A673 (cell line): ENCODE results near the gene UBXN10.

Experiments
- CTCF ChIP-seq: fragments of 300-800, 200-600 bp; sonication (generic); conservative IDR thresholded peaks from 2 replicates; pipeline ENCODE4 v1.5.1; 2017; ENCODE audit warnings: low read depth, mild to moderate bottlenecking, antibody characterized with exemption, low read length, moderate library complexity, mixed read lengths
- EZH2 ChIP-seq: fragments of 200-600 bp; sonication (generic); IDR thresholded peaks from 2 replicates; pipeline ENCODE4 v1.6.1; 2017; ENCODE audit warnings: borderline replicate concordance, low read depth, mild to moderate bottlenecking, mixed read lengths, antibody characterized with exemption, low read length; ENCODE audit not compliant: poor library complexity, severe bottlenecking

DNA sequence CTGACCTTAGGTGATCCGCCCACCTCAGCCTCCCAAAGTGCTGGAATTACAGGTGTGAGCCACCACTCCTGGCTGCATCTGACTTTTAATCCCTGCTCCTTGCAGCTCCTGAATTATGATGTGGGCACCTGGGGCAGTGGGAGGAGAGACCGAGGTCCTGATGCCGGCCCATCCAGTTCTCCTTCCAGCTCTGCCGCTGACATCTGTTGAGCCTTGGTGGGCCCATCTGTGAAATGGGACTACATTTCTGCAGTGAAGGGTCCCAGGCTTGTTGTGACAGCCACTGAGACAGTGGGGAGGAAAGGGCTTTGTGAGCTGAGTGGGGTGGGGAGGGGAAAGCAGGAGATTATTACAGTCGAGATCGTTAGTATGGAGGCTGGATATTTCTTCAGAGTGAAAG, 34.9 kb upstream of the UBXN10 start:
- TF ChIP-seq EZH2 (no peak), CTCF (no peak)
